Subcutaneous abdominal adipose tissue (tissue), 5 donors: ENCODE results near the gene TMEM151B.
"Not testable (repeated sequence)": the region's sequence is repeated elsewhere in the genome, so short reads cannot be mapped to it uniquely, and the experiment has no call there.

Experiments used
- H3K27ac ChIP-seq: one replicate; pipeline ENCODE4 v1.7.0; 2013; ENCODE audit warnings: low read depth, mild to moderate bottlenecking, inconsistent platforms, low read length, moderate library complexity
- H3K27me3 ChIP-seq, 5 donors: one replicate each; pipeline ENCODE4 v1.7.0; 2013; ENCODE audit warnings: low read length in 5 of 5, inconsistent platforms in 1 of 5; ENCODE audit not compliant: control insufficient read depth in 5 of 5, insufficient read depth in 4 of 5
- H3K36me3 ChIP-seq, 5 donors: one replicate each; pipeline ENCODE4 v1.7.0; 2013; ENCODE audit warnings: low read length in 5 of 5; ENCODE audit not compliant: control insufficient read depth in 5 of 5, insufficient read depth in 5 of 5
- H3K4me1 ChIP-seq, 5 donors: one replicate each; pipeline ENCODE4 v1.7.0; 2013; ENCODE audit warnings: low read length in 5 of 5, mild to moderate bottlenecking in 3 of 5, moderate library complexity in 1 of 5; ENCODE audit not compliant: control insufficient read depth in 5 of 5, insufficient read depth in 5 of 5
- H3K4me3 ChIP-seq, 5 donors: one replicate each; pipeline ENCODE4 v1.7.0; 2013; ENCODE audit warnings: low read length in 5 of 5, low read depth in 1 of 5
- H3K9ac ChIP-seq, 5 donors: one replicate each; pipeline ENCODE4 v1.7.0; 2013; ENCODE audit warnings: low read length in 5 of 5, mild to moderate bottlenecking in 4 of 5, moderate library complexity in 3 of 5
- H3K9me3 ChIP-seq, 5 donors: one replicate each; pipeline ENCODE4 v1.7.0; 2013; ENCODE audit warnings: low read length in 5 of 5; ENCODE audit not compliant: control insufficient read depth in 5 of 5
- donor health status: healthy.
- donor health status: healthy.
- donor health status: healthy.
- donor health status: healthy.
- donor health status: healthy.

Gene TMEM151B

GRCh38 chr6:44311767-44312166, 41.5 kb downstream of the TMEM151B start:
- H3K4me1 ChIP-seq = peaks cover 2 to 24% (median 12%) of the 10 kb centered on the region in 5 donors
- H3K9ac ChIP-seq = peak overlapping the region in 1 of 5 donors; percentile 95
- no peak overlapping the region for H3K27ac ChIP-seq
- no peaks in the 10 kb centered on the region for H3K27me3 ChIP-seq
- H3K9me3 ChIP-seq = no peaks in the 10 kb centered on the region
- H3K36me3 ChIP-seq = peaks cover 7 to 44% (median 41%) of the 10 kb centered on the region in 5 donors
- H3K4me3 ChIP-seq = peak overlapping the region in 1 of 5 donors; percentile 79

DNA sequence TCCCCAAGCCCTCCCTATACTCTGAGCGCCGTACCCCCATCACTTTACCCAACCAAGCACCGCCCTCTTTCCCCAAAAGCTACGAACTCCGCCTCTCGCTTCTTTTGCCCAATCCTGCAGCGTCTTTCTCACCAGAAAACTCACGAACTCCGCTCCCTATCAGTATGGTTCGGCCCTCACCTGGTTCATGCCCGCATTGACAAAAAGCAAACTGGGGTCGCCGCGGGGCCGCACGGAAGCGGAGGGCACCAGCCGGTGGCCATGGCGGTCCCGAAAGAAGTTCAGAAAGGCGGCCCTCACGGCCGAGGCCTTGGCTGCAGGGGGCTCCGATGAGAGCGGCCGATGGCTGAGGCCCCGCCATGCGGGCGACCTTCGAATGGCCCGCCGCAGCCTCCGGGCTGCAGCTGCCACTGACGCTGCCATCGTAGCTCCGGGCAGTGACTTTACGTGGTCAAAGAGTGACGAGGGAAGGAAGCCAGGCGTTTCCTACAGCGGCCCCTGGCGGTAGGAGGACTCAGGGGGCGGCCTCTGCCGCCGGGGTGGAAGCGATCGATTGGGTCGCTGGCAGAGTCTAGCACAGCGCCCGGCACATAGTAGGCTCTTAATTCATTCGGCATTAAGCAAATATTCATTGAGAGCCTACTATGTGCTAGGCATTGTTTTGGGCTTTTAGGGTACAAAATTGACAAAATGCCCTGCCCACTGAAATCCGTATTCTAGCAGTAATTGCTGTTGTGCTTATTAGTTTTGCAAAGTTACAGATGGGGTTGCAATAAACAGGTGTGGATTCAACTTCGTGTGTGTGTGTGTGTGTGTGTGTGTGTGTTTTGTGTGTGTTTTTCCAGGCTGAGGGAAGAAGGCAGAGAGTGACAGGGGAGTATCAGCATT, 42.9 kb downstream of the TMEM151B start, which contains the start of gene AARS2:
Gene AARS2, minus strand, starts transcription at position 447 of the 888 bp plus-strand sequence. Its CDS starts 24 bp downstream, at position 423.
- no peaks in the 10 kb centered on the region for H3K27me3 ChIP-seq
- no peaks in the 10 kb centered on the region for H3K9me3 ChIP-seq
- peak within 1 kb of the TSS; percentile 79 to 94 (median 90) for H3K4me3 ChIP-seq
- peak within 1 kb of the TSS; percentile 66 to 95 (median 79) for H3K9ac ChIP-seq
- H3K36me3 ChIP-seq = peaks cover 7 to 30% (median 28%) of the 10 kb centered on the region in 5 donors
- H3K4me1 ChIP-seq = peaks cover 2 to 24% (median 12%) of the 10 kb centered on the region in 5 donors
- peak within 1 kb of the TSS; percentile 50 for H3K27ac ChIP-seq

DNA sequence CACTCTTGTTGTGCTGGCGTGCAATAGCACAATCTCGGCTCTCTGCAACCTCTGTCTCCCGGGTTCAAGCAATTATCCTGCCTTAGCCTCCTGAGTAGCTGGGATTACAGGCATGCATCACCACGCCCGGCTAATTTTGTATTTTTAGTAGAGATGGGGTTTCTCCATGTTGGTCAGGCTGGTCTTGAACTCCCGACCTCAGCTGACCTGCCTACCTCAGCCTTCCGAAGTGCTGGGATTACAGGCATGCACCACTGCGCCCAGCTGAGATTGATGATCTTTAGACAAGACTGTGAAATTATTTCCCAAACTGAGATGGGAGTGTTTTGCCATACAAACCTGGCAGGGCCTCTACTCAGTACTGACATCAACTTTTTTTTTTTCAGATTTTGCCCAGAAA, 44.4 kb downstream of the TMEM151B start:
- Histone ChIP-seq H3K4me1 (peaks cover 2 to 24% (median 12%) of the 10 kb centered on the region in 5 donors), H3K36me3 (peaks cover 5 to 19% (median 18%) of the 10 kb centered on the region in 5 donors)
- not testable (repeated sequence) for H3K9me3 ChIP-seq, H3K9ac ChIP-seq, H3K27ac ChIP-seq, H3K4me3 ChIP-seq, H3K27me3 ChIP-seq

GRCh38 chr6:44315516-44315915, 45.3 kb downstream of the TMEM151B start:
- Histone ChIP-seq H3K4me3 (no peak overlapping the region), H3K36me3 (peaks cover 3 to 11% (median 9%) of the 10 kb centered on the region in 5 donors), H3K9me3 (no peaks in the 10 kb centered on the region), H3K9ac (no peak overlapping the region), H3K27ac (no peak overlapping the region), H3K4me1 (peaks cover 2 to 24% (median 12%) of the 10 kb centered on the region in 5 donors), H3K27me3 (peaks cover 0 to 10% (median 6%) of the 10 kb centered on the region in 5 donors)

- peaks cover 0 to 10% (median 6%) of the 10 kb centered on the region in 5 donors for H3K27me3 ChIP-seq
- peaks cover 2 to 24% (median 12%) of the 10 kb centered on the region in 5 donors for H3K4me1 ChIP-seq
- H3K4me3 ChIP-seq = no peak overlapping the region
Observed at GRCh38 chr6:44315951-44316350, 45.7 kb downstream of the TMEM151B start.

DNA sequence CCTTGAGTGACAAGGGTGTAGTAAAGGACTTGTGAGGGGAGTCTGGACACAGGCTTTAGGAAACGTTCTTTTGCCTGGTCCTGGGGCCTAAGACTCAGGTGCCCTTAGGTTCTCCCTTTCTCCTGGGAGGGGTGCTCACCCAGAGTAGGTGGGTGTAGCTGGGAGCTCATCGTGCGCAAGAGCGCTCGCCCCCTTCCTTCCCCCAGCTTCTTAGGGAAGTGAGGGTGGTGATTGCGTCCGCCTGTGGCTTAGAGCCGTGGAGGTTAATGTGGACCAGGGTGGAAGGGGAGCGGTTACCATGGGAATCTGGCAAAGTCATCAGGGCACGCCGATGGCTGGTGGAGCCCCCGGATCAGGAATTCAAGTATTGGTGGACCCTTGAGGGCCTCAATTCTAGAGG, 46.2 kb downstream of the TMEM151B start:
- Histone ChIP-seq H3K27ac (no peak overlapping the region), H3K4me1 (peaks cover 2 to 24% (median 12%) of the 10 kb centered on the region in 5 donors), H3K9ac (no peak overlapping the region), H3K36me3 (peaks cover 0 to 1% (median 0%) of the 10 kb centered on the region in 5 donors), H3K4me3 (no peak overlapping the region), H3K27me3 (peaks cover 0 to 10% (median 6%) of the 10 kb centered on the region in 5 donors), H3K9me3 (no peaks in the 10 kb centered on the region)

More at GRCh38 chr6:44315951-44316350, 45.7 kb downstream of the TMEM151B start:
- Histone ChIP-seq H3K36me3 (peaks cover 0 to 7% (median 5%) of the 10 kb centered on the region in 5 donors), H3K9me3 (no peaks in the 10 kb centered on the region), H3K9ac (no peak overlapping the region), H3K27ac (no peak overlapping the region)

GRCh38 chr6:44317136-44317631, 46.9 kb downstream of the TMEM151B start:
- H3K9ac ChIP-seq, H3K4me3 ChIP-seq, H3K36me3 ChIP-seq, H3K27ac ChIP-seq, H3K9me3 ChIP-seq: not testable (repeated sequence)
- Histone ChIP-seq H3K4me1 (peaks cover 2 to 18% (median 8%) of the 10 kb centered on the region in 5 donors), H3K27me3 (peaks cover 0 to 10% (median 6%) of the 10 kb centered on the region in 5 donors)

DNA sequence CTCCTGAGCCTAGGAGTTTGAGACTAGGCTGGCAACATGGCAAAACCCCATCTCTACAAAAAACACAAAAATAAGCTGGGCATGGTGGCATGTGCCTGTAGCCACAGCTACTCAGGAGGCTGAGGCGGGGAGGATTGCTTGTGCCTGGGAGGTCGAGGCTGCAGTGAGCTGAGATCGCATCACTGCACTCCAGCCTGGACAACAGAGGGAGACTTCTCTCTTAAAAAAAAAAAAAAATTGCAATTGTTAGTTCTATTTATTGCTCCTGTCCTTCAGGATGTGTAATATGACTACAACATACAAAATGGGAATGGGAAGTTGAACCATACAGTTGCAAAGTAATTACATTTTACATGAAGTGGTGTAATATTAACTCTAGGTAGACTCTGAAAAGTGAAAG, 51.0 kb downstream of the TMEM151B start:
- H3K27ac ChIP-seq = no peak overlapping the region
- H3K9ac ChIP-seq = no peak overlapping the region
- H3K9me3 ChIP-seq = no peaks in the 10 kb centered on the region
- no peaks in the 10 kb centered on the region for H3K4me1 ChIP-seq
- no peaks in the 10 kb centered on the region for H3K36me3 ChIP-seq
- H3K27me3 ChIP-seq = peaks cover 0 to 10% (median 6%) of the 10 kb centered on the region in 5 donors
- no peak overlapping the region for H3K4me3 ChIP-seq

GRCh38 chr6:44327096-44327495, 56.8 kb downstream of the TMEM151B start:
- no peak overlapping the region for H3K9ac ChIP-seq
- no peaks in the 10 kb centered on the region for H3K4me1 ChIP-seq
- peaks cover 0 to 14% (median 10%) of the 10 kb centered on the region in 5 donors for H3K27me3 ChIP-seq
- no peak overlapping the region for H3K27ac ChIP-seq
- H3K9me3 ChIP-seq = no peaks in the 10 kb centered on the region
- H3K36me3 ChIP-seq = no peaks in the 10 kb centered on the region
- no peak overlapping the region for H3K4me3 ChIP-seq

DNA sequence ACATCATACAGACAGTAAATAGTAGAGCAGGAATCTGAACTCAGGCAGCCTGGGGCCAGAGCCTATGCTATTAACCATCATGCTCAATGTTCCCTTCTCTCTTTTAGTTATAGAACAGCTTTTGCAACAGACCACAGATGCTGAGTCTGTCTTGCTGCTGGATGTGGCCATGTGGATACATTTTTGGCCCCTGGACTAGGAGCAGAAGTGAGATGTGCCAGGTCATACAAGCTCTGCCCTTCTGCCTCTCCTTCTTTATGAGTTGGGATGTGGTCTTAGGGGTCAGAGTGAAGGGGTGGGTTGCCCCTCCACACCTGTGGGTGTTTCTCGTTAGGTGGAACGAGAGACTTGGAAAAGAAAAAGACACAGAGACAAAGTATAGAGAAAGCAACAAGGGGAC, 57.5 kb downstream of the TMEM151B start:
- no peak overlapping the region for H3K27ac ChIP-seq
- no peaks in the 10 kb centered on the region for H3K9me3 ChIP-seq
- H3K4me1 ChIP-seq = peaks cover 0 to 2% (median 0%) of the 10 kb centered on the region in 5 donors
- H3K4me3 ChIP-seq = no peak overlapping the region
- no peak overlapping the region for H3K9ac ChIP-seq
- peaks cover 0 to 14% (median 10%) of the 10 kb centered on the region in 5 donors for H3K27me3 ChIP-seq
- no peaks in the 10 kb centered on the region for H3K36me3 ChIP-seq
